ENCODE results near the gene TMEM106B.
"Not testable (repeated sequence)": the region's sequence is repeated elsewhere in the genome, so short reads cannot be mapped to it uniquely, and the experiment has no call there.

- not testable (repeated sequence) for TF ChIP-seq CTCF (conservative IDR thresholded peaks at IDR 0.05); EZH2 (IDR thresholded peaks at IDR 0.05; ENCODE audit: low read depth)
Measured at GRCh38 chr7:12168065-12168464, 43.0 kb upstream of the TMEM106B start.

Data from PC-9 (cell line).